Smooth muscle cell (in vitro differentiated cells): ENCODE data around the gene ENTPD3. TPM values are rescaled to one million over a fixed set of nuclear protein-coding genes. Genes with fewer than 3 reads are reported as not detected.

Experiments used
- DNase-seq: peaks from one replicate; lab custom pipeline; 2025; ENCODE audit not compliant: unreplicated experiment; lab: John Stamatoyannopoulos, UW
- H2AFZ ChIP-seq: fragments of 200-600 bp; sonication (generic); 2 replicates; pipeline ENCODE4 v1.6.0; 2016; ENCODE audit warnings: antibody characterized with exemption, low read depth, mild to moderate bottlenecking
- H3F3A ChIP-seq: fragments of 200-600 bp; sonication (generic); 2 replicates; pipeline ENCODE4 v1.6.0; 2017; ENCODE audit warnings: antibody characterized with exemption, low read depth
- H3K27ac ChIP-seq: fragments of 200-600 bp; sonication (generic); 2 replicates; pipeline ENCODE4 v1.5.1; 2016; ENCODE audit warnings: low read depth, mild to moderate bottlenecking
- H3K27me3 ChIP-seq: fragments of 200-600 bp; sonication (generic); 2 replicates; pipeline ENCODE4 v1.6.1; 2016; ENCODE audit warnings: low read depth, mild to moderate bottlenecking
- H3K36me3 ChIP-seq: fragments of 200-600 bp; sonication (generic); 2 replicates; pipeline ENCODE4 v1.5.1; 2016; ENCODE audit warnings: low read depth
- H3K4me1 ChIP-seq: fragments of 200-600 bp; sonication (generic); 2 replicates; pipeline ENCODE4 v1.5.1; 2016; ENCODE audit warnings: low read depth
- H3K4me2 ChIP-seq: fragments of 200-600 bp; sonication (generic); 2 replicates; pipeline ENCODE4 v1.6.0; 2016; ENCODE audit warnings: mild to moderate bottlenecking
- H3K4me3 ChIP-seq: fragments of 200-600 bp; sonication (generic); 2 replicates; pipeline ENCODE4 v1.5.1; 2016; ENCODE audit warnings: mild to moderate bottlenecking
- H3K79me2 ChIP-seq: fragments of 200-600 bp; sonication (generic); 2 replicates; pipeline ENCODE4 v1.6.0; 2016; ENCODE audit warnings: low read depth, mild to moderate bottlenecking
- H3K9ac ChIP-seq: fragments of 200-600 bp; sonication (generic); 2 replicates; pipeline ENCODE4 v1.6.0; 2016; ENCODE audit warnings: low read depth
- H3K9me3 ChIP-seq: fragments of 200-600 bp; sonication (generic); replicated peaks from 2 replicates; pipeline ENCODE4 v1.5.1; 2016; ENCODE audit warnings: low read depth
- H4K20me1 ChIP-seq: fragments of 200-600 bp; sonication (generic); 2 replicates; pipeline ENCODE4 v1.6.0; 2016; ENCODE audit warnings: low read depth
- CTCF ChIP-seq: fragments of 200-600 bp; sonication (generic); IDR thresholded peaks from 2 replicates; pipeline ENCODE4 v1.5.1; 2017; ENCODE audit warnings: borderline replicate concordance, mild to moderate bottlenecking, antibody characterized with exemption; ENCODE audit not compliant: insufficient read depth, poor library complexity, severe bottlenecking
- WGBS: methylation state at CpG from one replicate; pipeline ENCODE4 v1.1.7; 2016; ENCODE audit warnings: low lambda C conversion rate; 5-methylcytosine and 5-hydroxymethylcytosine counted together
- polyA plus RNA-seq: library from polyadenylated mRNA; unstranded; fragments of >200 nt; fragmentation: Nextera tagmentation; extraction: Ambion mirVana; gene quantifications from 2 replicates; pipeline ENCODE4 v1.2.1, GENCODE V29; 2016
- total RNA-seq: library from RNA; depleted of rRNA; stranded (reverse); fragments of >200 nt; gene quantifications from 2 replicates; pipeline ENCODE4 v1.2.3, GENCODE V29; 2014

Gene ENTPD3
- total and polyA plus RNA-seq, 2 experiments from 2014 or later: 1.5 to 4.0 TPM

GRCh38 chr3:40363674-40364073, 23.3 kb upstream of the ENTPD3 start:
- Histone ChIP-seq H3K9me3 (no peaks in the 10 kb centered on the region), H3K4me3 (no peak overlapping the region), H3K4me2 (no peak overlapping the region), H3K27ac (no peak overlapping the region), H3K9ac (no peak overlapping the region), H3K4me1 (no peaks in the 10 kb centered on the region), H3F3A (no peaks in the 10 kb centered on the region), H3K27me3 (no peaks in the 10 kb centered on the region), H4K20me1 (no peaks in the 10 kb centered on the region), H3K79me2 (no peaks in the 10 kb centered on the region), H3K36me3 (no peaks in the 10 kb centered on the region), H2AFZ (no peak overlapping the region)
- no peak for TF ChIP-seq CTCF
- 72% methylated on average over 2 of the region's 2 CpGs for WGBS
- no peak for DNase-seq

GRCh38 chr3:40366203-40367162, 20.5 kb upstream of the ENTPD3 start:
- Histone ChIP-seq H3K79me2 (no peaks in the 10 kb centered on the region), H3K9ac (no peak overlapping the region), H3K27ac (no peak overlapping the region), H3K9me3 (no peaks in the 10 kb centered on the region), H3K36me3 (no peaks in the 10 kb centered on the region), H4K20me1 (no peaks in the 10 kb centered on the region), H3K27me3 (no peaks in the 10 kb centered on the region), H2AFZ (no peak overlapping the region), H3K4me3 (no peak overlapping the region), H3F3A (no peaks in the 10 kb centered on the region), H3K4me2 (no peak overlapping the region), H3K4me1 (no peaks in the 10 kb centered on the region)
- 61% methylated on average over 2 of the region's 2 CpGs for whole genome bisulfite sequencing
- TF ChIP-seq CTCF: no peak
- DNase-seq: no peak

- no peak overlapping the region for H3K9ac ChIP-seq
- DNase-seq: no peak
- H3K36me3 ChIP-seq: no peaks in the 10 kb centered on the region
- no peaks in the 10 kb centered on the region for H3F3A ChIP-seq
- H3K27me3 ChIP-seq: no peaks in the 10 kb centered on the region
- no peaks in the 10 kb centered on the region for H4K20me1 ChIP-seq
- H3K4me2 ChIP-seq: no peak overlapping the region
- H3K79me2 ChIP-seq: no peaks in the 10 kb centered on the region
- H3K4me1 ChIP-seq: no peaks in the 10 kb centered on the region
- no peaks in the 10 kb centered on the region for H3K9me3 ChIP-seq
- whole genome bisulfite sequencing: 91% methylated on average over 1 of the region's 1 CpG
- no peak overlapping the region for H3K4me3 ChIP-seq
- no peak for TF ChIP-seq CTCF
- no peak overlapping the region for H2AFZ ChIP-seq
- H3K27ac ChIP-seq: no peak overlapping the region
These were observed 17.3 kb upstream of the ENTPD3 start for GRCh38 chr3:40369716-40370115.
